ENCODE measurements around the gene HINFP. TPM values are rescaled to one million over a fixed set of nuclear protein-coding genes. Genes with fewer than 3 reads are reported as not detected.
"Not testable (repeated sequence)": the region's sequence is repeated elsewhere in the genome, so short reads cannot be mapped to it uniquely, and the experiment has no call there.

HINFP gene
- total RNA-seq, 1 donor from 2014 or later: 19.2 TPM

DNA sequence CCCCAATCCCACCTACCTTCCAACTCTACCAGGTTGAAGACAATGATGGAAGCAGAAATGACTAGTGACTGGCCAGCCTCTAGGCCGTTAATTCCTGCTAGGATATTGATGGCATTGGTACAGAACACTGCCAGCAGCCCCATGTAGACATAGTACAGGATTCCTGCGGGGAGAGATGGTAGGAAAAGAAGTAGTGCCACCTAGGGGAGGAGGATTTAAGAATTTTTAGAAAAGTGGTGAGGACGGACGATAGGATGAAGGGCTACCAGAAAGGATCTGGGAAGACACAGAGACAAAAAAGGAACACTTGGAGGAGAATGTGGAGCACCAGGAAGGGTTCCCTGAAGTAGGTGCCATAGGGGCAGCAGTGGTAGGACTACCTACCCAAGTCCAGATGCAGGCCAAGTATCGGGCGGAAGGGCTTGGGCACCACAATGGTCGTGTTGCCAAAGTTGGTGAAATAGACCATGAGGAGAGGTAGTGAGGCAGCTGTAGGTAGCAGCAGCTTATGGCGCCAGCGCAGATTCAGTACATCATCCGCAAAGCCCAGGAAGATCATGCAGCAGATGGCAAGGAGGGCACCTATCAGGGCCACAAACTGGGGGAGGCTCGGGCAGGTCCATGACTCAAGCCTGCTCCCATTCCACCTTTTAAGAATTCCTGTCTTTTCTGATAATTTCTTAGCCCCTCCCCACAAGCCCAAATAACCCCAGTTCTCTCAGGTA lies 21.0 kb upstream of the HINFP start:
- peak; percentile 67 for DNase-seq

DNA sequence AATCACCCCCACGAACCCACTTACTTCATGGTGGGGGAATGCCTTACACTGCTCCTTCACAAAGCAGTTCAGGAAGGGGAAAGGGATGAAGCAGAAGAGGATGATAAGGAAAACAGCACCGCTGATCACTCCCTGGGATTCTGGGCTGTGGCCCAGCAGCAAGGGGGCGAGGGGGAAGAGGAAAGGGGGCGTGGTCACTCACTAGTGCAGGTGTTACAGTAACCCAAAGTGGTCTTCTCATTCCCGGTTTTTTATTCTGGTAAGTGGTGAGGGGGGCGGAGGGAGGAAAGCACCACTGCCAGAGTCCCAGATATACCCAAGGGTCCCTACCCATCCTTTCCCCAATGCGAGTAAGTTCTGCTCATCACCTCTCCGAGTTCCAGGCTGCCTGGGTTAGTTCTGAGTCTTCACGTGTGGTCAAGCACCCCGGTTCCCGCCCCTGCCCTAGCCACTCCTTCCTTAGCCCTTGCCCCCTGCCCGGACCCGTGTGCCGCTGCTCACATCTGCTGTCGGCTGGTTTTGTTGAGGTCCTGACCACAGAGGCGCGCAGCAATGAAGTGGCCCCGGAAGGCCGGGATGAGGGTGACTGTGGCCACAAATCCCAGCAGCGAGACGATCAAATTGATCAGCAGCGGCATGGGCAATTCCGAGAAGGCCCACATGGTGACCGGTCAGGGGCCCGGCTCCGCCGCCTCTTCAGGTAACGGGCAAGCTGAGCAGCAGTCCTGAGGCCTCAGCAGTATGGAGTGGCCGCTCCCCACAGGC lies 20.2 kb upstream of the HINFP start:
- DNase-seq: no peak

DNA sequence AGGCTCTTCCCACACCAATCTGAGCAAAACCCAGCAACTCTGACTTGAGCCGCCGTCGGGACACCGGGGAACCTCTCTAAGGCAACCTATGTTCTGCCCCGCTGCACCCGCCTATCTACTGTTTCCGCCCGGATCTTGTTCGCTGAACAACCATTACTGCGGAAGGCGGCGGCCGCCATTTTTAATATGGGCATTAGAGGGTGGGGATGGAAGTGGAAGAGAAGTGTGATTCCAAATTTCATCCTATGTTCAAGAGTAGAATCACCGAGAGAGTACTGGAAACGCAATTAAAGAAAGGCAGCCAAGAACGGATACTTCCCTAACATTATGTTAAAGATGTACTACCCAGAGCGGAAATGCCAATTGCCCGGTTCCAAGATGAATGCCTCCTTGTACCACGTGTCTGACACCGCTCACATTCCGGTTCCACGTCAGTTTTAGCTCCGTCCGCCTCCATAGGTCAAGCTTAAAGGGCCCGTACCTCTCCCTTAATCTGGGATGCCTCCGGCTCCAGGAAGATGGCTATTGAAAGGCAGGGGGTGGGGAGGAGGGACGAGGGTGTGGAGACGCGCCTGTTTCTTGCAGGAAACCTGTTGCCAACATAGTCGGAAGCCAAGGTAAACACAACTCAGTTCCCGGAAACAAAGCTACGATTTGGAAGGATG lies 19.5 kb upstream of the HINFP start, which contains the start of gene DPAGT1:
Gene DPAGT1, minus strand, starts transcription at position 95 of the 665 bp plus-strand sequence. CDS start 198 bp downstream, outside the sequence.
- DNase-seq: peak; percentile 98

DNA sequence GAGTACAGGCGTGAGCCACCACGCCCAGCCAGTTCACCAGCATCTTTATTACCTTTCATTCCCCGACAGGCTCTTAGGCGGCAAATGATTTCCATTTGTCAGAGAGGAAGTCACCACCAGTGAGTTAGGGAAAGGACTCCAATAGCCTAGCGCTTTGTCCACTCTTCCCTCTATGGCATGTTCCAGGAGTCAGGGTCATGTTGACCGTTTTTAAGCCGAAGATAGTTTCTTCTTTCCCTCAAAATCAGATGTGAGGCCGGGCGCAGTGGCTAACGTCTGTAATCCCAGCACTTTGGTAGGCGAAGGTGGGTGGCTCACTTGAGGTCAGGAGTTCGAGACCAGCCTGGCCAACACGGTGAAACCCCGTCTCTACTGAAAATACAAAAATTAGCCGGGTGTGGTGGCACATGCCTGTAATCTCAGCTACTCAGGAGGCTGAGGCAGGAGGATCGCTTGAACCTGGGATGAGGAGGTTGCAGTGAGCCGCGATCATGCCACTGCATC lies 18.2 kb upstream of the HINFP start:
- DNase-seq: not testable (repeated sequence)

DNA sequence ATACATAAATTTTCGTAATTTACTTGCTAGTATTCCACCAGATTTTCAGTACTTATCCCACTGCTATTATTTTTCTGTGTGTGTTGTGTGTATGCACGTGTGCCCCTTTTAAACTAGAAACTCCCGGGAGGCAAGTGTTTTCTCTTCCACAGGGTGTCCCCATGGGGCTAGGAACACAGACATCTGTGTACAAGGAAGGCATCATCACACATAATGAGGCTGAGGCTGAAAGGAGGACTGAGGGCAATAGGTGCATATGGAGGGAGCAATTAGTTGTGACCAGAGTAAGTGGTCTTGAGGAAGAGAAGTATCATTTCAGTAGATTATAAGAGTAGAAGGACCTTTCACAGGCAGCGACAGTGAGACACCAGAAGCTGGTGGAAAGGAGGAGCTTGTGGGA lies 17.6 kb upstream of the HINFP start:
- DNase-seq: no peak

DNA sequence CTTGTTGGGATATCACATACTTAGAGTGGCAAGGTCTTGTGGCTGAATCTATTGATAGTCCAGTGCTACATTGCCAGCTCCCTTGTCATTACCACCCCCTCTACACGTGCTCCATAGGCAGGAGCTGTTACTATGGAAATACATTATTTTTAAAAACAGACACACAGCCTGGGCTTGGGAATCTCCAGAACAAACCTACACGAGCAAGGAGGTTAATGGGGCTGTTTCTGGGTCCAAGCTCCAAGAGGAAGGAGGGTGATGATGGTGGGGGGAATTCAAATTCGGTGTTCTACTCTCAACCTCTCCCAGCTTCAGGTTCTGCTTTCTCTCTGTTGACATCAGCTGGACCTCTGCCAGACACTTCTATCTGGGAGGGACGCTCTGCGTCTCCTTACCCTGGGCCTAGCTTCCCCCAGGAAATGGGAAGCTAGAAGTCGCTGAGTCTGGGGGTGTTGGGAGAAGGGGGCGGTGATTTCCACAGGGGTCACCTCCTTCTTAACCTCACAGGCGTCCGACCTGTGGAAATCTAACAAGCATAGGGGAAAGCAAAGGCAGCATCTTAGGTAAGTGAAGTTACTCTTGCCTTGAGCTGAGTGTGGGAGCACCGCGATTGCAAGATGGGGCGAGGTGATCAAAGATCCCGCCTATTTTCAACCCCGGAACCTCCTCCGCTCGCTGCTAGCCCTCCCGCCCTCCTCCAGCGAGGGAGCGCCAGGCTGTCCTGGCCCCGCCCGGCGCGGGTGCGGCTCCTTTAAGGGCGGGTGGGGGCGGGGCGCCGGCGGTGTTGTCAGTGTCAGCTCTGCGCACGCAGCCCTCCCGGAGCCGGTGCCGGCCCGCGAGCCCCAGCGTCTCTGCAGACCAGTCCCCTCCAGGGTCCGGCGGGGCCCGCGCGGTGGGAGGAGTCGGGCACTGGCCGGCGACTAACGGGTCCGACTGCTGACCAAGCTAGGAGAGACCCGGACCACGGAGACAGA lies 14.5 kb upstream of the HINFP start, which contains the start of gene C2CD2L:
Gene C2CD2L, plus strand, starts transcription at position 781 of the 974 bp plus-strand sequence. CDS start 398 bp downstream, outside the sequence.
- DNase-seq: peak; percentile 87

DNA sequence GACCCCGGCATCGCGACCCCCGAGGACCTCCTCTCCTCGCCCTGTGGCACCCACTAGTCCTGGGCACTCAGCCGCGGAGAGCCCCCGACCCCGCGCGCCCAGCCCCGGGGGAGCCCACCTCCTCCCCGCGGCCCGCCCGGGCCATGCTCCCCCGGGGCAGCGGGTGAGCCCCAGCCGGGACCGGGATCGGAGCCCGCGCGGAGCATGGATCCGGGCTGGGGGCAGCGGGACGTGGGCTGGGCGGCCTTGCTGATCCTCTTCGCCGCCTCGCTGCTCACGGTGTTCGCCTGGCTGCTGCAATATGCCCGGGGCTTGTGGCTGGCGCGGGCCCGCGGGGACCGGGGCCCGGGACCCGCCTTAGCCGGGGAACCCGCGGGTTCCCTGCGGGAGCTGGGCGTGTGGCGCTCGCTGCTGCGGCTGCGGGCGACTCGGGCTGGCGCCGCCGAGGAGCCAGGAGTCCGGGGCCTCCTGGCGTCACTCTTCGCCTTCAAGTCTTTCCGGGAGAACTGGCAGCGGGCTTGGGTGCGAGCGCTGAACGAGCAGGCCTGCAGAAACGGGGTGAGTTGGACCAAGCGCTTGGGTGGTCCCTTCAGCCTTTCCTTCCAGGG lies 13.7 kb upstream of the HINFP start:
- peak; percentile 14 for DNase-seq

DNA sequence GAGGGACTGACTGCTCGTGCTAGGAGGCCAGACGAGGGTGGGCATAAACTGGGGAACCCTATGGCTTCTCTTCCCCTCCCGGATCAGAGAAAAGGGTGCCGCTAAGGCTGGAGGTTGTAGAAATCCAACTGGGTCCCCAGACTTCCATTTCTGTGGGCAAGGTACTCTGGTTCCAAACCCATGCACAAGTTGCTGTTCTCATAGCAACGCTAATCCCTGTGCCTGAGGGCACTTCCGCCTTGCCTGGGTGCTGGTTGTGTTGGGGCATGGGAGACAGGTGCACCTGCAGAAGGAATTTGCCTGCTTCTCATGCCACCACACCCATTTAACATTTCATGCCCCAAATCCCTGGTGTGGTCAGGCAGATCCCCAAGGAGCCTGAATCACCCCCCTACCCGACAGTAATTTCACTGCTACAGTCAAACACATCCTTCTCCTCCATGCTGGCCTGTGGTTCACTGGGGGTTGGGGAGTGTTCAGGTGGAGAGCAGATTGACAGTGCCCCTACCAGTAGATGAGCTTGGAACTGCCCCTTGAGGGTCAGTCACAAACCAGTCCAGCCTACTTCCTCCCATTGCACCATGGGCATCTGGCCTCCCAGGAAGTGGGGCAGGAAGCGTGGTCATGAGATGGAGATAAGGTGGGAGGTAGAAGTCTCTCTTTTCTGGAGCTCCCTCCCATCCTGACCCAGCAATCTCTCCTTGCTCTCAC lies 13.1 kb upstream of the HINFP start:
- peak; percentile 14 for DNase-seq

DNA sequence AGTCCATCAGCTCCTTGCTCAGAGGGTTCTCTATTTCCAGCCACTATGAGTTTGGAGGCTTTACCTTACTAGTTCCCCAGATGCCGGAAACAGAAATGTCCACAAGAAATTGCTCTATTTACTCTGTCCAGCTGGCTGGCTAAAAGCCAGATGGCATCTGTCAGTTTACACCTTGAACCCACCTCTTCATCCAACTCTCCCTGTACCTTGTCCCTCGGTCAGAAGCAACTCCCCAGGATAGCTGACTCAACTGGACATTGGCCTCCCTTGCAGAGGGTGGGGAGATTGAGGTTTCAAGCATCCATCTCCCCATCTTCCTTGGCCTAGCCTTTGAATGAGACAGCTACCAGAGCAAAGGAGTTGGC lies 12.5 kb upstream of the HINFP start:
- no peak for DNase-seq

DNA sequence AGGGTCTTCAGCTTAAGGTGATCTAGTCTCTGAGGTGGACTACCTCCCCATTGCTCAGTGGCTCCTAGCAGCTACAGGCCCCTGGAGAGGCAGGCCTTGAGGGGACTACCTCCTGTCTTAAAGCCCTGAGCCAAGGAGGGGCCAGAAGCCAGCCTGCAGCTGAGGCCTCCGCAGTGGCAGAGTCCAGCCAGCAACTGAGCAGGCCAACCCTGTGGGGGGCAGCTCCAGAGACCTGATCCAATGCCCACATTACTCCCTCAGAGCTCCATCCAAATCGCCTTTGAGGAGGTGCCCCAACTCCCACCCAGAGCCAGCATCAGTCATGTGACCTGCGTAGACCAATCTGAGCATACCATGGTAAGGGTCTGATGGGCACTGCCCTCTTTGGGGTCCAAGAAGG lies 11.5 kb upstream of the HINFP start:
- DNase-seq: no peak

DNA sequence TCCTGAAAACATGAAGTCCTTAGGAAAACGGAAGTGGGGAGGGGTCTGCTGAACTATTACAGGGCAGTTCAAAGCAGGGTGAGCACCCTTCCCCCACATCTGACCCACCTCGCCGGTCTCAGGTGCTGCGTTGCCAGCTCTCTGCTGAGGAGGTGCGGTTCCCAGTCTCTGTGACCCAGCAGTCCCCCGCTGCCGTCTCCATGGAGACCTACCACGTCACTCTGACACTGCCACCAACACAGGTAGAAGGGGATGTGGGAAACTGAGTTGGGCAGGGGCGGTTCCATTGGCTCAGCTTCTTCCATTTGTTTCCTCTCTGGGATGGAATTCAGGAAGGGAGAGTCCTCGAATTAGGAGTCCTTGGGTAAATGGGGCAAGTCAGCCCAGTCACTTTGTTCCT lies 10.9 kb upstream of the HINFP start:
- no peak for DNase-seq

DNA sequence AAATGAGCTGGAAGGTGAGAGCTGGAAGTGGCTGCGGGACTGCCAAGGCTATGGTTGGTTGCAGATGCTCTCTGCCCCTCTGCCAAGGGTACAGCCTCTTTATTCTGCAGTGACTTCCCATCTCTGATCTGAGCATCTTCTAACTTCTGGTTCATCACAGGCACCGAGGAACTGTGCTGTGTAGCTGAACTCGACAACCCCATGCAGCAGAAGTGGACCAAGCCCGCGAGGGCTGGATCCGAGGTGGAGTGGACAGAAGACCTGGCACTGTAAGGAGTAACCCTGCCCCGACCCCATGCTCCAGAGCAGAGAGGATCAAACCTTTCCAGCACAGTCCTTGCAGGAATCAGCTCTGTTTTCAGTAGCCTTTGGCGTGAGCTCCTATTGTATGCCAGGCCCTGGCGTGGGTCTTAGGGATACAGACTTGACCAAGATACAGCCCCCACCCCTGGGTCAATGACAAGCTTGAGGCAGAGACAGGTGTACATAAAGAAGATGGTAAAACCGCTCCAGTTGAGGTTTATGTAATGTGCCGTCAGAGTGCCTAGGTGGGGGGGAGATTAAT lies 9.9 kb upstream of the HINFP start:
- no peak for DNase-seq

DNA sequence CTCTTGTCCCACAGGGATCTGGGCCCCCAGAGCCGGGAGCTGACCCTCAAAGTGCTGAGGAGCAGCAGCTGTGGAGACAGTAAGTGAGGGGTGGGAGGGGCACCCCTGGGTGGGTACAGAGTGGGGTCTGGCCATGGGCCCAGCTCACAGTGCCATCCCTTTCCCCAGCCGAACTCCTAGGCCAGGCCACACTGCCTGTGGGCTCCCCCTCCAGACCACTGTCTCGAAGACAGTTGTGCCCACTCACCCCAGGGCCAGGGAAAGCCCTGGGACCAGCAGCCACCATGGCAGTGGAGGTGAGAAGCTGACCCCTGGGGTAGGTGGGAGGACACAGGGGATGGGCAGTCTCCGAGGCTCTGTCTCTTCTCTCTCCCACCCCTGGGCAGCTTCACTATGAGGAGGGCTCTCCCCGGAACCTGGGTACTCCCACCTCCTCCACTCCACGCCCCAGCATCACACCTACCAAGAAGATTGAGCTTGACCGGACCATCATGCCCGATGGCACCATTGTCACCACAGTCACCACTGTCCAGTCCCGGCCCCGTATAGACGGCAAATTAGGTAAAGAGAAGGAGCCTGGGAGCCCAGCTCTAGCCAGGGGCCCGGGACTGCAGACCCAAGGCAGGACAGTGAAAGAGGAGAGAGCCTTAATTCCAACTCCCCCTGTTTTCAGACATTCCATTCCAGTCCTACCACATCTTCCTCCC lies 8.9 kb upstream of the HINFP start:
- DNase-seq: no peak

DNA sequence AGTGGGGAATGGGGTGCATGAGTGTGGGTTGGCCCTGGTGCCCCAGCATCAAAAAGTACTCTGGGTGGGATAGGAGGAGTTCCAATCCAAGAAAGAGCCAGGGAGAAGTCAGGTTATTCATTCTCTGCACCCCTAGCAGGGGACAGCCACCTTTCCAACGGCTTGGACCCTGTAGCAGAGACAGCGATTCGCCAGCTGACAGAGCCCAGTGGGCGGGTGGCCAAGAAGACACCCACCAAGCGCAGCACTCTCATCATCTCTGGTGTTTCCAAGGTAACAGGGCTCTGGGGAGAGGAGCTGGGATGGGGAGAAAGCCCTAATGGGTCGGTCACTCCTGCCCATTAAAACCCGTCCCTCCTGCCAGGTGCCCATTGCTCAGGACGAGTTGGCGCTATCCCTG lies 7.7 kb upstream of the HINFP start:
- DNase-seq: no peak

DNA sequence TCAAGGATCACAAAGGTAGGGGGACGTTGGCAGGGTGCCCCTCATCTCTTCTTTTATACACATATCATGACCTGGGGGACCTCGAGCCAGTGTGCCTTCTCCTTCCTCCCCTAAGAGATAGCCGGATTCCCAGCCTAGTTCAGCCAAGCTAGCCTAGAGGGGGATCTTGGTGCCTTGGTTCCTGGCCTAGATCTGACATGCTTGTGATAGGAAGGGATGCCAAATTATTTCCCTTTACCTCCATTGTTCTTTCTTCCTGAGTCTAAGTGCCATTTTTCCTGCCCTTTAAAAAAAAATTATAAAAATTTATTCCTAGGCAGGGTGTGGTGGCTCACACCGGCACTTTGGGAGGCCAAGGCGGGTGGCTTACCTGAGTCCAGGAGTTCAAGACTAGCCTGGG lies 7.0 kb upstream of the HINFP start:
- DNase-seq: peak; percentile 27

DNA sequence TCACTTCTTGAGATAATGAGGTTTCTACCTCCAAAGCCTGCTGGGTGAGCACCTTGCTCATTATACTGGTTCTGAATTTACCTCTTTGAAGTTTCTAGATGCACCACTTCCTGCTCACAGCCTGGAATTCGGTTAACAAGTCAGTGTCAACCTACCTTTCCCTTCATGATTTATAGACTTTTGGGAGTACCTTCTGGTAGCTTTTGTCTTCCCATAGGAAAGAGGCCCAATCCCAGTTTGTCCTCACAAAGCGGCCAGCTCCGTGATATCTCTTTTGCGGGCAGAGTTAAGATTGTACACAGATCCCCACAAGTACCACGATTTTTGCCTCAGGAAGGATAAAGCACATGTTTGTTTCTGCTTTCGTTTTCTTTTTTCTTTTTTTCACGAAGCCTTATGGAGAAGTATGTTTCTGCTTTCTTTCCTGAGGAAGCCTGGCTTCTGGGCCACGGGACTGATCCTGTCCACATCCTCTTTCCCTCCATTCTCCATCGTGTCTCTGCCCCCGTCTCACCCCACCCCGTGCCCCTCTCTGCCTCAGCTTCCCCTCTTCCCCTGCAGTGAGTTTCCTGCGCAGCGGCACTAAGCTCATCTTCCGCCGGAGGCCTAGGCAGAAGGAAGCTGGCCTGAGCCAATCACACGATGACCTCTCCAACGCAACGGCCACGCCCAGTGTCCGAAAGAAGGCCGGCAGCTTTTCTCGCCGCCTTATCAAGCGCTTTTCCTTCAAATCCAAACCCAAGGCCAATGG lies 5.7 kb upstream of the HINFP start:
- DNase-seq: no peak

DNA sequence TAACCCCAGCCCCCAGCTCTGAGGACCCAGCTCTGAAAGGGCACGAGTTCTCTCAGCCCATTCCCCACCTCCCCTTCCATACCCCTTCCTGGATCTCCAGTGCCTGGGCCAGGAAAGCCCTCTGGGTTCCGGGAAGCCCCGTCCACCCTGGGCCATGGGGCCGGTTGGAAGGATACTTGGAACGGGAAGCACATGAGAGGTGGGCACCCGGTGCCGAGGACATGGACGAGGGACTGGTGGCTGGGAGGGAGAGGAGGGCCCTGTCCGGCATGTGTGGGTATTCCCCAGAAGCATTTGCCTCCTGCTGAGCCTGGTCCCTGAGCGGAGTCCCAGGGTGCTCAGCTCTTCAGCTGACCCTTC lies 5.2 kb upstream of the HINFP start:
- no peak for DNase-seq

DNA sequence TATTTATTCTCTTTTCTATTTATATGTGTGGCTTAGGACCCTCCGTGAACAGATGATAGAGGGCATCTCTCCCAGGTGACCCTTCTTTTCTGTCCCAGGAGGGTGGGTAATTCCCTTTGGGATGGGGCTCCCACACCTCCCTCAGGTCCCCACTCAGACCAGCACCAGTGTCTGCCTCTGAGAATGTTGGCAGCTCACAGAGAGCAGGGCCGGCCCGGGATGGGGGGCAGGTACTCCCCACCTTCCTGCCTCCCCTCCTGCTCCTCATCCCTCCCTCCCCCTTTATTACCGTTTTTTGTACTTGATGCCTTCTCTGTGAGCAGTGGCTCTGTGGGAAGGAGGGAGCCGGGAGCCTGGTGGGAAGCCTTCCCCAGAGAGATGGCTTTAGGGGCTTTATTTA lies 4.8 kb upstream of the HINFP start:
- DNase-seq: no peak

DNA sequence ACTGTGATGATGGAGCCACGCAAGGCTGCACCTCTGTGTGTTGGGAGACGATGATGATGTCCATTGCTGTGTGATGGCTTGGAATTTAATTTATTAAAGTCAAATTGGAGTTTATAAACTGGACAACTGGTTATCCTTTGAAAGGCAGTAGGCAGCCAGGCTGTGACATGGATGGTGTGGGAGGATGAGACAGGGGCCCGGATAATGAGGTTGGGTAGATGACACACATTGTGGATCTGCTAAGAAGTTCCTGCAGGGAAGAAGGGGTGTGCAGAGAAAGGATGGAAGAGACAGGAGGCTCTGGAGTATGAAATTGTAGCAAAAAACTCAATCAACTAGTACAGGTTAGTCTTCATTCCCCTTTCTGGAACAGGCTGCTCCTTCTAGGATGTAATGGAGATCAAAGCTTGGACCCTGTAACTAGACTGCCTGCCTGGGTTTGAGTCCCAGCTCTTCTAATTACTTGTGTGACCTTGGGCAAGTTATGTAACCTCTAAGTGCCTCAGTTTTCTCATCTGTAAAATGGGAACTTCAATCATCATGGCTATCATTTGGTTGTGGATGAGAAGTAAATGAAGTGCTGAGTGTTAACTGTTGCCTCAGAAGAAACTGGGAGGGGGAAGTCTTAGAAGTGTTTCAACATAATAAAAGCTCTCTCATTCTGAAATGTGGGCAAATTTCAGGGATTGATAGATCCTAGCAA lies 4.2 kb upstream of the HINFP start:
- DNase-seq: no peak

Data from dermis blood vessel endothelial cell (primary cell).